NCI-H187 treated with DMSO at 0.1 percent for 48 hours (cell line): ENCODE data around the gene CTNNBIP1.

ENCODE experiments used
- DNase-seq: peaks from one replicate; lab custom pipeline; 2025; lab: John Stamatoyannopoulos, UW

Gene CTNNBIP1

DNA sequence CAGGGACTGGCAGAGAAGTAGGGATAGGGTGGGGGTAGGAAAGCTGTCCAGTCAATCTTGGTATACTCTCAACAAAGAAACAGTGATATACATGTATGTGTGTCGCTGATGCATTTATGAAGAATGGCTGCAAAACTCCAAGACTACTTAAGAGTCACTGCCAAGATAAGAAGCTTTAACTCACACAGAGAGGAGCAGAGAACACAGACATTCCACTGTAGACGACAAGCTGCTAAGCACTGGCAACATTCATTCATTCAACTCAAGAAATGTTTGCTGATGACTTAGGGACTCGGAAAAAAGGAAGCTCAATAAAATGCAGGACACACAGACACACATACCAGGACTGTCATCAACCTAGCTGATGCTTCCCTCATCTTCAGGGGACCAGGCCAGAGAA is 5.5 kb downstream of the CTNNBIP1 start:
- DNase-seq, result no peak

DNA sequence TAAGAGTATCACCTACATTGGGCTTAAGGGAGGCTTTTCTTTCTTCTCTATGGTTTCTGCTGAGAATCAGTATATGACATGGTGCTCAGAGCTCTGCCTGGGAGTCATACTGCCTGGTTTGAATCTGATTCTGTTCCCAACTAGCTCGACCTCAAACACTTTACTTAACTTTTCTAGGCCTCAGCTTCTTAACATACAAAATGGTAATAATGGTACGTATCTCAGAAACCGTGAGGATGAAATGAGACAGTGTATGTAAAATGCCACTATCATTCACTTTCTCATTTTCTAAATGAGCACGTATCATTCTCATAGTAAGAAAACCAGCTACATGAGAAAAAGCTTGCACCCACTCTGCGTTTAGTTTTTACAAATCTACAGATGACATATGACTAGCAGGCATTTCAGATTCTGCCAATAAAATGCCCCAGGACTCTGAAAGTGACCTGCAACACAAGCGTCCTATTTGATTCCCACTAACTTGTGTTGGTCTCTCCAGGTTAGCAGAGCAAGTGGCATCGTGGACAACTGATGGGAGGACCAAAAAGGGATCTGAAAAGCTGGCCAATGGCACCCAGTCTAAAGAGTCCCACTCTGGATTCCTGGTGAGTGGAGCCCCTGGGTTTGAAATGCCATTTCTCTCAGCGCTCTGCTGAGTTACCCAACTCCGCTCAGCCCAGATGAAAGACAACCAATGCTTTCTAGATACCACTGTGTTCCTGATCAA is 6.1 kb downstream of the CTNNBIP1 start:
- no peak for DNase-seq

DNA sequence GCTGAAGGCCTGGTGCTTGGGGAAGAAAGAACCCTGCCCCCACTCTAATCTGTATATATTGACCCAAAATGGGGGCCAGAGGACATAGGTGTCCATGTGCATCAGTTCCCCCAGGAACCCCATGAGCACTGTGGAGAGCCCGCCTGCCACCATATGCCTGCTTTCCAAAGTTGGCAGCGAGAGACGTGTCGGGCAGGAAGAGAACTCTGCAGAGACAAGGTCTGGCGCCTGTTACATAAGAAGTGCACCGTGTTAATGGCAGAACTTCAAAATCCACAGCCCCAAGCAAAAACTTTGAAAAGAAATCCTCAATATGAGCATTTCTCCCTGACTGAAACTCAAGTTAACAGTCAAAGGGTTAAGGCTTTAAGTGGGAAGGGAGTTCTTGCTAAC is 8.0 kb downstream of the CTNNBIP1 start:
- DNase-seq, result no peak

DNA sequence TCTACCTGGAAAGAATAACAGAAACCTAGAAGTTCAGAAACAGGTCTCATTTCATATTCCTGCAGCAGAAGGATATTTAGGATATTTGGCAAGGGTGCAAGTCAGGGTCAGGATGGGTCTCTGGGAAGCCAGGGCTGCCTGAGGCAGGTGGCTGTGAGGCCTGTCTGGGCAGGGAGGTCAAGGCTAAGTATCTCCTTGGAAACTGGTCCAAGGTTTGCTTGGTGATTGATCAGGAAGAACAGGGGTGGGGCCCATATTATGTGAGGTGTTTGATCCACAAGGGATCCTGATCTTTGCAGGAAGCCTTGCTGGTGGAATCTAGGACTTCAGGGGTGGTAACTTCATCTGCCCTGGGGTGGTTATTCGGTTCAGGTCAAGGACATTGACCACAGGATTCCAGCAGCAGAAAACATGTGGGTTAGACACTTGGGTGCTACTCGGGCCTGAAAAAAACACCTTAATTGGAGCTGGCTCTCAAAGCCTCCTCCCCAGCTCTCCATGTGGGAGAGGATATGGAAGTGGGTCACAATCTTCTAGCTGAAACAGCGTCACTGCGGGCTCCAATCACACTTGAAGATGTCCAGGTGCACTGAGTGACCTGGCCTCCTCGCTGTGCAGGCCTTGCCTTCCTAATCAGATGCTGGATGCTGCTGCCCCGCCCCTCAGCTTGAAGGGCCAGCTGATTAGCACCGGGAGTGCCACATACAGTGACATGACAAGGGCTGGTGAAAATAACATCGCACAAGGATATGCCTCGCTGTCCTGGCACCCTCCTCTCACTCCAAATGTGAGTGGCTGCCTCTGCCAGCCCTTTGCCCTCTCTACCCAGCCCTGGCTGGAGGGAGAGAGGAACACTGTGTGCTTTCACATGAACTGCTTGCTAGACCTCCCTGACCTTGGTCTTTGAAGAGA is 8.7 kb downstream of the CTNNBIP1 start:
- DNase-seq, result no peak

DNA sequence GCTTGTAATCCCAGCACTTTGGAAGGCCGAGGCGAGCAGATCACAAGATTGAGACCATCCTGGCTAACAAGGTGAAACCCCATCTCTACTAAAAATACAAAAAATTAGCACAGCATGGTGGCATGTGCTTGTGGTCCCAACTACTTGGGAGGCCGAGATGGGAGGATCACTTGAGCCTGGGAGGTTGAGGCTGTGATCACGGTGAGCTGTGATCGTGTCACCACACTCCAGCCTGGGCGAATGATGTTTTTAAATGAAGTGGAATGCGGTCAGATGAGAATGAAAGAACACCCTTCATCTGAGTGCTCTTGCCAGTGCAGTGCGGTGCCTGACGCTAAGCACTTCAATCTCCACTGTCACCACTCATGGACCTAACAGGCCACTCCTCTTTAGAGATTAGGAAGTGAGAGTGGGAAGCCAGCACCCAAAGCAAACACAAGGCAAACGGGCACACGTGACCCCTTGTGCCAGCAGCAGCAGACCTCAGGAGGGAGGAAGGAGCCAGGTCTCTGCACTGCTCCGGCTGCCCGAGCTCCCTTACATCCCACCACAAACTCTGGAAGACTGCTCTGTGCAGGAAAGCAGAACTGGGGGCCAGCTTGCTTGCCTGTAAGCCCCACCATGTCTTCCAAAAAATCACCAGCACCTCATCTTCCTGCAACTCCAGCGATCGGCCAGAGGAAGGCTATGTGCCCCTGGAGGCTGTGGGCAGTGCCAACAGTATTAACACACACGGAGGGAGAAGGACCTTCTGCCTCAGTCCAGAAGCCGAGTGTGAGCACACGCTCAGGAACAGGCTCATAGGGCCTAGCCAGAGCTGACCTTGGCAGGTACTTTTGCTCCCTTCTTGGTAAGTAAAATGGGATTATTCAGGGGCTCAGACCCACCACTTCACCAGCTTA is 9.7 kb downstream of the CTNNBIP1 start:
- DNase-seq, result peak; percentile 90

DNA sequence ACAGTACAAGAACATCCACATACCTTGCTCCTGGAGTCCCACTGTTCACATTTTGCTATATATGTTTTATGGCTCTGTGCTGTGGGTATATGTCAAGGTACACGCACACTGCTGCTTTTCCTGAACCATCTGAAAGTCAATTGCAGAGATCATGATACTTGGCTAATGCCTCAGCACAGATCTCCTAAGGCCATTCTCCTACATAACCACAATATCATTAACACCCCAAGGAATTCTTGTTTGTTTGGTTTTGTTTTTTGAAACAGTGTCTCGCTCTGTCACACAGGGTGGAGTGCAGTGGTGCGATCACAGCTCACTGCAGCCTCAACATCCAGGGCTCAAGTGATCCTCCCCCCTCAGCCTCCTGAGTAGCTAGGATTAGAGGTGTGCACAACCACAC is 16.0 kb downstream of the CTNNBIP1 start:
- DNase-seq, result no peak

DNA sequence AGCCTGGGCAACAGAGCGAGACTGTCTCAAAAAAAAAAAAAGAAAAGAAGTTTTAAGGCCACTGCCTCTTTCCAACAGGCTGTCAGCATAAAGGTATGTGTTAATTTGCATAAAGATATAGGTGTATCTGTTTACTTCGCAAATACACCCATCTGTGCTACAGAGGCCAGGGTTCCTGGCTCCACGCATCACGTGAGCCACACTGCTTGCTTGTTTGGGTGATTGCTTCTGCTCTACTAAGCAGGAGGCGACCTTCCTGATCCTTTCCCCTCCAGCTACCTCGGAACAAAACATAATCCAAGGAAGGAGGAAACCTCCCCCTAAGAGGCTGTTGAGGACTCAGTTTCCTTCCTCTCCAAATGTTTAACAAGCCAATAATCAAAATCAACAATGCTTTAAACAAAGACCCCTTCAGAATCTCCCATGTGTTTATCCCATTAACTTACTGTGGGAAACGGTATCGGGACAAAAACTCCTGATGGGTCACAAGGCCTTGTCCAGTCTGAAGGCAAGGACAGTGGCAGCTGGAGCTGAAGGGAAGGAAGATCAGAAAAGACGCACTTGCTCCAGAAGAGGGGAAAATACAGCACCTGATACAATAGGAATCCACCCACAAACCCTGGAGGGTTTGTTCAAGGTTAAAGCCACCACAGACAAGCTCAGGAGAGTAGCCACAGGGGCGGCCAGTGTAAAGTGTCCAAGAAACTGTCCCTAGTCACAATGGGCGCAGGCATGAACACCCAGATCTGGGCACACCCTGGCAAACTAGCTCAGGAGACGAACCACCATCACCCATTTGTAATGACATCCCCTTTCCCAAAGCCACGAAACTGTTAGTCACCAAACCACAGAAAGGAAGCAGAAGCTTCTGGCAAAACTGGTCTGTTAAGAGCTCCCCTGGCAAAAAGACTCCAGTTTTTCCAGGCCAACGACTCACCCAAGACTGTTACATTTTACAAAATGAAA is 17.2 kb downstream of the CTNNBIP1 start:
- DNase-seq, result no peak

DNA sequence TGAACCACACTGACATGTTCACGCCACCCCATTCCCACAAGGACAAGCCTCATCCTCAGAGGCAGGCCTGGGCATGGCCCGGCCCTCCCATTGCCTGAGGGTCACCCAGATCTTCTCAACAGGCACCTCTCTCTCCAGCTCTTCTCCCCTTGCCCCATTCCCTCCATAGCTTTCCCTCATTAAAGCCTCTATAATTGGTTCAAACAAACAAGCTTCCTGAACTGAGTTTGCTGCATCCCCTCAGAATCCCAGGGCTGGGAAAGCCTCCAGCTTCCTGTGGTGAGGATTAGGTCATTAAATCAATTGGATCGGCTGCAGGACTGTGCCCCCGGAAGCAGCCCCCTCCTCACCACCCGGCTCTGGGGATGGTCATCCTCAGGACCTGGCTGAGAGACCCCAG is 18.9 kb downstream of the CTNNBIP1 start:
- no peak for DNase-seq

DNA sequence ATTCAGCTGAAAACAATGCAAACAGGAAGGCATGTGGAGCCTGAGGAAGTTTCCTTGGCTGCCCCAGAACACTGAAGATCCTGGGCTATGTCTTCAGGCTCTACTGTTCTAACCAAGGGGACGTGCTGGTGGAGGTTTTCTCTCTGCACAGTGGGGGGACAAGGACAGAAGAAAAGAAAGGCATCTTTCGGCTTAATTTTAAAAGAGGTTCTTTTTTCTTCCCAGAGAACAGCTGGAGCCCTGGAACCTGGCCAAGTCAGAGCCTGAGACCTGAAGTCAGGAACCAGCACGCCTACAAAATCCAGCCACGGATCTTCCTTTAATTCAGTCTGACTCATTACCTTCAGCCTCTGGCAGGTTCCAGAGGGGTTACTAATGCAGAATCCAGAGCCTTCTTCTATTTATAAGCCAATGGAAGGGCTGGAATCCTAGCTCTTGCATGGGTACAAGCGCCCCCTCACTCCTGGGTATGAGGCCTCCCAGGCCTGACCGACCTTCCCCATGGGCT is 19.8 kb downstream of the CTNNBIP1 start:
- DNase-seq, result no peak

DNA sequence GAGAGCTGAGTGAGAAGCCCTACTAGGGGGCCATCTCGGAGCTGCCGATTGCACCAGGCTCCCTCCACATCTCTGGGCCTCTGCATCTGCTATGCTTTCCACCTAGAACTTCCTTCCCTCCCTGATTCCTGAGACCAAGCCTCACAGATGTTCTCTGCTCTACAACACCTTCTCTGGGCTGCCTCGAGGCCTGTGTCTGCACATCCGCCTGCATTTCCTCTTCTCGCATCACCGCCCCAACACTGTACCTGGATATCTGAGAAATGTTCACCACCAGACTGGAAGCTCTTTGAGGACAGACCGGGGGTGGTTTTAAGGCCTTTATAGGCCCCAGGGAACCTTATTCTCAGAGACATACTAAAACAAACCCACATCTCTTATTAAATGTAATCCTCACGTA is 20.7 kb downstream of the CTNNBIP1 start:
- DNase-seq, result no peak

DNA sequence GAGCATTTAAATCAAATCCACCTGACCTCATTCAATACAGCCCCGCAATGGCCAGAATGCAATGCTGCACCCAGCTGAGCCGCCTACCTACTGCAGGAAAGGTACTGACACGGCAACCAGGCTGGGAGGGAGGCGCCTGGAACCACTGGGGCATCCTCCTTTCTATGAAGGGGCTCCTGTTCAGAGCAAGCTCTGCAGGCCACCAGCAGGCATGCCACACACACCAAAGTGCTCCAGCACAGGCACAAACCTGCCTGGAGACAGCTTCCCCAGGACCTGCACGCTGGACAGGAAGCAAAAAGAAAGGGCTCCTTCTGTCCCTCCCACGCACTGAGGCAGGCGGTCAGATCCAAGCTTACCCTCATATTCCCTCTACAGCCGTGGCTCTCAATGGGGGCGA is 21.2 kb downstream of the CTNNBIP1 start:
- no peak for DNase-seq

DNA sequence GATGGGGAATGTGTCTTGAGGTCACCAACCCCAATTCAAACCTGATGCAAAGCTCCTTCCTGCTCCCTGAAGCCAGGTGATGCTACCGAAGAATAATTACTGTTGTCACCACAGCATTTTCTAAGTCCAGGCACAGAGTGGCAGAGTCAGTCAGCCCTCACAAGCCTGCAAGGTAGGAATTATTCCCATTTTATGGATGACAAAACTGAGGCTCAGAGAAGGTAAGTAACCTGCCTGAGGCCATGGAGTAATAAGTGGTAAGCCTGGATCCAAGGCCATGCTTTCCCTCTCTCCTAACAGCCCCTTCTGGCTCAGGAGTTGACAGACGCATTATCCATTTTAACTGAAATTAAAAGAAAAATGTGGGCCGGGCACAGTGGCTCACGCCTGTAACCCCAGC is 23.0 kb downstream of the CTNNBIP1 start:
- no peak for DNase-seq

DNA sequence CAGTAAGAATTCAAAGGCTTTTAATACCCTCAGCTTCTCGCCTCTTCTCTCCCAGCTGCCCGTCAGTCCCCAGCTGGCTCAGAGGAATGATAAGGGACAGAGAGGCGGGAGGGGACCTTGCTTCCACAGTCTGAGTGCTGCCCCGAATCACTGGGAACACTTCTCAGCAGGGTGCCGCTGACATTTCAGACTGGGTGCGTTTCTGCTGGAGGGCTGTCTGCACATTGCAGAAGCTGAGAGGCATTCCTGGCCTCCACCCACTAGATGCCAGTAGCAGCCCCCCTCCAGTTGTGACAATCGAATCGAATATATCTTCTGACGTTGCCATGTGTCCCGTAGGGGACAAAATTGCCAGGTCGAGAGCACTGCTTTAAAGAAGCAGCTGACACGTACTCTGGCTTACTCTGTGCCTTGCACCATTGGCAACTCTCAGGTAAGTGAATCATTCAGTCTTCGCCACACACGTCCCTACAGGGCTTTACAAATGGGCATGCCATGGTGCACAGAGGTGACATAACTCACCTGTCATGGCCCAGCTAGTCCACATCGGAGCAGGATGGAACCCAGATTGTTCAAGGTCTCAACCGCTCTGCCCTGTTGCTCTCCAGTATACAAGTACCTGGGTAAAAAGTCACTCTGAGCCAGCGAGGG is 23.9 kb downstream of the CTNNBIP1 start:
- DNase-seq, result no peak

DNA sequence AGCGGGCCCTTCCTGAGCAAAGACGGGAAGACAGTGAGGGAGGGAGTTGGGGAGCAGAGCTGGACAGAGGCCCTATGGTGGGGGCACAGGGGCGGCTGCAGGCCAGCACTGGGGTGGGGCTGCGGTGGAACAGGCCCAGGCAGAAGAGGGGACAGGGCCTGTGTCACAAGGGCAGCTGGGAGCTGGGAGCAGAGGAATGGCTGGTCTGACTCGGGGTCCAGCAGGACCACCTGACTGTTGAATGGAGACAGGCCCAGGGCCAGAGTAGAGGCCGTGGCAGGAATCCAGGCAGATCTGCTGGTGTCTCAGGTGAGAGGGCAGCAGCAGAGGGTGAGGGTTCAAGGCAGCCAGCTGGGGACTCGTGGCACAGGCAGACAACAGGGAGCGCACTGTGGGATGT is 25.3 kb downstream of the CTNNBIP1 start:
- DNase-seq, result no peak

DNA sequence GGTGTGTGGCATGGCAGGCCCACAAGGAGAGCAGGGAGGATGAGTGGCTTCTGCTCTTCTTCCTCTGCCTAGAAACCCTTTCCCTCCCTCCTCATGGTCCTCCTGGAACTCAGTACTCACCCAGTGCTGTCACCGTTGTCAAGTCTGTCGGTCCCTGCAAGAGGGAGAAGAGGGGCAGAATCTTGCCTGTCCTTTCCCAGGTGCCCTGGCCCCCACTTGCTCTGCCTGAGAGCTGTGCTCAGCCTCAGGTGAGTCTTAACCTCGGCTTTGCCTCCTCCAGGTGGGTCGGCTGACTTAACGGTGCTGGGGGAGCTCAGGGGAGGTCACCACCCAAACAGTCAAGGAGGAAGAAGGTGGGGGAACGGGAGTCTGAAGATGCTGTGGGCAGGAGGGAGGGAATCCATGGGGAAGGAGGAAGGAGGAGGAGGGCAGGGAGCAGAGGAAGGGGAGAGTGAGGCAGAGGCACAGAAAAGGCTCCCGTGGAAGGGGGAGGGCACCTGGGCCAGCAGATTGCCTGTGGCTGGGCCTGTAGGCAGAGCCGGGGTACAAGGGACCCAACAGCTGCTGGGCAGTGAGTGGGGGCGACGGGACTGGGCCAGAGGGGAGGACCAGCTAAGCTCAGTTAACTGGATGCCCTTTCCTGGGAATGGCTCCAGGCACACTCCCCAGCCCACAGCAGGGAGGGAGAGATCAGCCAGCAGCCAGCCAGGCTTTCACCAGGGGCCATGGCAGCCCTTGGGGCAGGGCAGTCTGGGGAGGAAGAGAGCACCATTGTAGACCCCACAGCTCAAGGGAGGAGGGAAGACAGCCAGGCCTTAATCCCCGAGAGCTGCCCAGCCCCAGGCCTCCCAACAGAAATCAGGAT is 26.3 kb downstream of the CTNNBIP1 start:
- DNase-seq, result no peak

DNA sequence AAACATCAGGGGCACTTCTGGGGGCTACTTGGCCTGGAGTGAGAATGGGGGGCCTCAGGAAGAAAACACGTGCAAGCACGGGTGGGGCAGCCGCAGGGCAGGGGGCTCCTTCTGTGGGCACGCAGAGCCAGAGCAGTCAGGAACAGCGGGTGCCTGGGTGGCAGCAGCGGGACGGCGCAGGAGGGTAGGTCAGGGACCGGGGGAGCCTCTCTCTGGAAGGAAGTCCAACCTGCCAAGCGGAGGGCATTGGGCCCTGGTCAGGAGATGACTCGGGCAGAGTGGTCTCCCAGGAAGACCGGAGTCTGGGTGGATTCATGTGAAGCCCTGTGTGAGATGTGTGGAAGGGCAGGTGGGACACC is 27.1 kb downstream of the CTNNBIP1 start:
- DNase-seq, result no peak

DNA sequence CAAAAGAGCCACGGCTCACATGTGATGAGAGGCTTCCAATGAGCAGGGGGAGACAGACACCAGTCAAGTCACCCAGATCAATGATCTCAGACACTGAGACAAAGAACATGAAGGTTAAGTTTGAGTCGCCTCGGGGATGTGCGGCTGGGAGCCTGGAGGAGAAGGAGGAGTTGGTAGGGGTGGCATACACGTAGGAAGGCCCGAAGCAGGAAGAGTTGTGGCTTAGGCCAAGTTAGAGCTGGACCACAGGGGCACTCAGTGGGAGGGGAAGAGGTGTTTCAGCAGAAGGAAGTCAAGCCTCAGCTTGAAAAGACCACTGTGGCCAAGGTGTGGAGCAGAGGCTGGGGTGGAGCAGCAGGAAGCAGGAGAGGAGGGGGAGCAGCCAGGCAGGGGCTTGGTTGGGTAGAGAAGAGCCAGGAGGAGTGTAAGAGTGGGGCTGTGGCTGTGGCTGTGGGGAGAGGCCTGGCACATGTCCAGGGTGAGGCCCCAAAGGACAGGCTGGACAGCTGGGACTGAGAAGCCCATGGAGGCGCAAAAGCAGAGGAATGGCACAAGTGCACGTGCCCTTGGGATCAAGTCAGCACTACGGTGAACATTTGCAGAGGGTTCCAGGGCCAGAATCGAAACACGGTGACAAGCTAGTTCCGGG is 27.6 kb downstream of the CTNNBIP1 start:
- DNase-seq, result no peak

DNA sequence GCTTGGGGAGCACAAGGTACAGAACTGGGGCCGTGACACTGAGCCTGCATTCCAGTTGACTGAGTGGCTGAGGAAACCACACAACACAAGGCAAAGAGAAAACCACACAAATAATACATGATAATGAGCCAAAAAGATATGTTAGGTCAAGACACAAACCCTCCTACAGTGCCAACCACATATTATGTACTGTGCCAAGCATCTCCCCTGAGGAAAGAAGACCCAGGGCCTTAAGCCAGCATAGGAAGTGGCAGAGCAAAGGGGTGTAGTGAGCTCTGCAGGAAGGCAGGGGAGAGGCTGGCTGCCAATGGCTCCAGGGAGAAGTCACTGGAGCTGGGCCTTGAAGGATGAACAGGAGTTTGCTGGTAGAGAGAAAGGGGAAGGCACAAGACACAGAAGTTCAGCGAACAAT is 28.2 kb downstream of the CTNNBIP1 start:
- DNase-seq, result no peak

DNA sequence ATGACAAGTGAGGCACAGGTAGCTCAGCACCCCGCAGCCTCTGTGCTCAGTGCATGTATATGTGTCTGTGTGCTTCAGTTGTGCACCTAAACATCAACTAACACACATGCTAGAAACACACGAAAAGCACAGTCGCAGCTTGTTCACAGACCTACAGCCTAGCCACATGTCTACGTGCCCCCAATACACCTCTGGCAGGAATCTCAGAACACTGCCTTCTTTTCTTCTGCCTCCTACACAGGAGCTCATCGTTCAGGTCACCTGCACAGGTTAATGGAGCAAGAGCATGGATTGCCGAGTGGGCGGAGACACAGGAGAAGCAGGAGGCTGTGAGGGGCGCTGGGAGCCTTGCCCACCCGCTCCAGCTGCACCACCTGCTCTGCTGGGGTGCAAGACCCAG is 31.7 kb downstream of the CTNNBIP1 start:
- DNase-seq, result no peak
